Measurements from ENCODE around the gene CCDC82.

Gene CCDC82

GRCh38 chr11:96365493-96365892 is 24.2 kb downstream of the CCDC82 start:
- DNase-seq (ENCODE audit: low read depth in 1 of 2, low spot score in 1 of 2): no peak

DNA sequence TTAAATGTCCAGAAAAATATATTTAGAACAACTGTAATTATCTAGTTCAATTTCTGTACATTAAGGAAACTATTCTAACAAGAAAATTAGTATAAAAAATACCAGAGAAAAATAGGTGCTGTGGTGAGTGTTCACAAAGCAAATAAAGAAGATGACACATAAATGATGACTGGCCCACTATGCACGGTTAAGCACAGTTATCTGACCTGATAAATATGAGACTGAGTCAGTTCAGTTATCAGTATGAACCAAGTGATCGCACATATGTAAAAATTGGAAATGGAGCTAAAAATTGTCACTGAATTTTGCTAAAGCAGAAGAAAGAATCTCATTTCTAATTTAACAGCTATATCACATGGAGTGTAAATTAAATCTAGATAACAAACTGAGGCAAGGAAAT is 27.9 kb downstream of the CCDC82 start:
- no peak for DNase-seq (ENCODE audit: low read depth in 1 of 2, low spot score in 1 of 2)

DNA sequence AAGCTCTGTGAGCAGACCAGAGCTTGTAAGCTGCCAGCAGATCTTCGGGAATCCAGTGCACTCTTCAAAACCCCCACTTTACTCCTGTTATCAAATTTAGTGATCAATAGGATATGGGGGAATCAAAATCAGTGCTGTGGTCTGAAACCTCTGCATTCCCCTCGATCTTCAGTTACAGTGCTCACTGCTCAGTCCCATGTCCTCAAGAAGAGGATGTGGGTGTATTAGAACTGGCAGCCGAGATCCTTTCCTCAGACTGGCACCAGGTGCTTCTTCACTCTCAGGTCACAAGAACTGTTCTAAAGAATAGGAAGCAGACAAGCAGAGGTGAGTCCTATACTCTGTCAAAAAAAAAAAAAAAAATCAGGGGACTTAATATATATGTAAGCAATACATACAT is 31.4 kb downstream of the CCDC82 start:
- DNase-seq (ENCODE audit: low read depth in 1 of 2, low spot score in 1 of 2): no peak

DNA sequence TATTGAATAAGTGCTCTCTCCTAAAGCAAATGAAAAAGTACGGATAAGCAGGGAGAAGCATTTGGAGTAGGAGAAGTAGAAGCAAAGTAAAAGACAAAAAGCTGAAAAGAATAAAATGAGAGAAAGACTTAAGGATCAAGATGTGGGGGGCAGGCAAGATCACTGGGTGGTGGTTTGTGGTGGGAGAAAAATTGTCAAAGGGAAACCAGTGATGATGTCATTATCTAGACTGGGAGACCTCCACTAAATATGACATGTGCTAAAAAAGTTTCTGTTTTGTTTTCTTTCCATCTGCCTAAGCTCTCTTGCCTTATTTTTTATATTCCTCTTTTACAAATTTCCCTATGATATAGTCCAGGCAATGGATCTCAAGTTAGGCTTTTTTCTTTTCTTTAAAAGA is 31.9 kb downstream of the CCDC82 start:
- no peak for DNase-seq (ENCODE audit: low read depth in 1 of 2, low spot score in 1 of 2)

- DNase-seq (ENCODE audit: low read depth in 1 of 2, low spot score in 1 of 2): no peak
Measured at GRCh38 chr11:96356848-96357247, 32.9 kb downstream of the CCDC82 start.

DNA sequence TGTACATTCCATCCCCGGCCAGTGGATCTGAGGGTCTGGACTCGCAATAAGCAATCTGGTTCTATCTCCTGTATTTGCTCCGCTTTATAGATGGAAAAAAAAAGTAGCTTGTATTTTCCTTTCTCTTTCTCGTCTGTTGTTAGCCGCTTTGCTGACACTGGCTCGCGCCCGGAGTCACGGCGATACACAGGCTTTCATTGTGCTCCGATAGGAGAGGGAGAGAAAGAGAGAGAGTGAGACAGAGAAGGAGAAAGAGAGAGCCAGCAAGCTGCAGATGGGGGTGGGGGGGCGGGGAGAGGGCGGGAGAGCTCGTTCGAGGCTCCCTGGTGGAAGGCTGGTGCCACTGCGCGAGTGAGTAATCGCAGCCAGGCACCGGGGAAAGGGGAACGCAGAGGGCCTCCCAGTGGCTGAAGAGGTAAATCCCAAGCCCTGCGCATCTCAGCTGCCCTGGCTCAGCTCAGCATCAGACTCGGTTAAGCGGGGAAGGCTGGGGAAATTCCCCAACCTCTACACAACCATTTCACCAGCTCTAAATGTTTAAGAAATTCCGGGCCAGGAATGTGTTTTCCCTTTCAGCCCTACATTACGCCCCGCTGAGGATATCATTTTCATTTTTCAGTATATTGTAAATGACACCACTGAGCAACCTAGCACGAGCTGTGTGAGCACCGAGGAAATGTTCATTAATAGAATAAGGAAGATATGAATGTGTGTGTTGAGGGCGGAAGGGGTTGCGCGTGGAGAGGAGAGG is 46.6 kb downstream of the CCDC82 start, which contains the start of gene MAML2:
Gene MAML2 (minus strand): TSS at position 235 of the 751 bp plus-strand sequence. CDS start 1,300 bp downstream, outside the sequence.
- DNase-seq (ENCODE audit: low read depth in 1 of 2, low spot score in 1 of 2): peak; percentile 77 to 93

DNA sequence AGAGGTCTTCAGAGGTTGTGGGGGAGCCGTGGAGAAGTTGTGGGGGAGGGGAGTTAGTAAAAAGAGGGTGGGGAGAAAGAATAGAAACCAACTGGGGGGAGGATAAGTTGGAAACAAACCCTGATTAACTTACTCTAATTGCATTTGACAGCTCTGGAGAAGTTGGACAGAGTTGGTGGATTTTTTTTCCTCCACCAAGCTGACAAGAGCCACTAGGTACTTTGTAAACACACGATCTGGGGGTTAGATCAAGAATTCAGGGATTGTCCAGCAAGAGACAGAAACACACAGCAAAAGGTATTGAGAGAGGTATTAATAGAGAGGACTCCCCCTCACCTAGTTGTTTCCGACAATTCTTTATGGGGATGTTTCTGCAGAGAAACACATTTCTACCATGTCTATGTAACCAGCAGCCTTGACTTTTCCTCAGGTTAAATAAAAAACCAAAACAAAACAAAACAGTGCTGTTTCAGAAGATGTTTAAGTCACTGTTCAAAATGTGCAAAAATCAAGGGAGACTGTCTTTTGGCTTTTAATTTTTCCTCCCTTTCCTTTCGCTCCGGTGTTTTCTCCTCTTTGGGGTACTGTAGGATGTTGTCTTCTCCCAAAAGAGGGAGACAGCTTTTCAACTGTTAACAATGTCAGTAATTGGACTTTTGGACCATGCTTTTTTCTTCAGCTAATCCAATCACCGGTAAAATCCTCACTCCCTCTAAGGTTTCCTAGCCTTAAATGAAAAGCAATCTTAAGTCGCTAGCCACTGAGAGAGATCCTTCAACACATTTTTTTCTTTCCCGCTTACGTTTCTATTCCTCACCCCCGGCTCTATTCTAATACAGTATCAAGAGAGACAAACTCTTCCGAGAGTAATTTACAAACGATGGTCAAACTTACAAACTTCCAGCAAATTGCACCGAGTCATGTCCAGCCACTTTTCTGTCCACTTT is 47.4 kb downstream of the CCDC82 start:
- no peak for DNase-seq (ENCODE audit: low read depth in 1 of 2, low spot score in 1 of 2)

DNA sequence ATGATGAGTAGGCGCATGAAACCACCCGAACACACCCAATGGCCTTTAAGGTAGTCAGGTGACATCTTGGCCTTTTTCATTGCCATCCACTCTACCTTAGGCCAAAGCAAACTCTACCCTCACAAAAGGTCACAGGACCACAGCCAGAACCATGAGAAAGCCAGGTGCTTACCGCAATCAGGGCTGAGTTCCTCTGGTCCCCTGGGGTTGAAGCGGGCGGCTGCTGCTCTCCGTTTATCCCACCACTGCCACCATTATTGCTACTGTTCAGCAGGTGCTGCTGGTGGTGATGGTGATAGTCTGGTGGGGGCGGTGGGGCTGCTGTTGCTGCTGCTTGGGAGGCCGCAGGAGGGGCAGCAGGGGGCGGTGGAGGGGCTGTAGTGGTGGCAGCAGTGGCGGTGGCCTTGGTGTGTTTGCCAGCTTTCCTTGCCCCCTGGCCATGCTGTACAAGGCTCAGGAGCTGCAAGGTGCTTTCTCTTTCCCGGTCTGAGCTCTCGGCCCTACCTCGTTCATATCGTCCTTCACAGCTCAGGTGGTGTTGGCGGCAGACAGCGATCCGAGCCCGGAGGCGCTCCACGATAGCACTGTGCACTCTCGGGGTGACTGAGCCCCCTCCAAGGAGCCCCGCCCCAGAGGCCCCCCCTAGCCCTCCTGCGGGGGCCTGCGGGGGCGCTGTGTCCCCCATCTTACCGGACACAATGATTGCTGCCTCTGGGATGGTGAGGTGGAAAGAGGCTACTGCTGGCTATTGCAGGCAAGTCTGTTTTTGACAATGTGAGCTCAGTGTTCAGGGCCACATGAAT is 48.3 kb downstream of the CCDC82 start:
- peak in 1 of 2 donors; percentile 29 for DNase-seq (ENCODE audit: low read depth in 1 of 2, low spot score in 1 of 2)

DNA sequence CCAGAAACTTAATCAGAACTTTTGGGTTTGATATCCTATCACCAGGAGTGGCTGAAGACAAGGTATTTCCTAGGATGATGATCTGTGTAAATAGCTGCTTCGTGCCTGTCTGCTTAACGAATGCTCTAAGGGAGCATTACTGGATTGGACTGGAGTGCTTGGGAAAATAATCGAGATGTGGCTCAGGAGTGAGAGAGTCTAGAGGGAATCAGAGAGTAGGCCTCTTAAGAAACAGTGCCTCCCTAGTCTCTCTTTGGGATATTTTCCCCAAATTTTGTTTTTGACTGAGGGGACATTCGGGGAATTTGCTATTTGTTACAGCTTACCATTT is 49.2 kb downstream of the CCDC82 start:
- DNase-seq (ENCODE audit: low read depth in 1 of 2, low spot score in 1 of 2): no peak

- no peak for DNase-seq (ENCODE audit: low read depth in 1 of 2, low spot score in 1 of 2)
Measured at GRCh38 chr11:96339706-96340554, 49.8 kb downstream of the CCDC82 start.

- peak in 1 of 2 donors; percentile 26 for DNase-seq (ENCODE audit: low read depth in 1 of 2, low spot score in 1 of 2)
Measured at GRCh38 chr11:96338910-96339705, 50.6 kb downstream of the CCDC82 start.

DNA sequence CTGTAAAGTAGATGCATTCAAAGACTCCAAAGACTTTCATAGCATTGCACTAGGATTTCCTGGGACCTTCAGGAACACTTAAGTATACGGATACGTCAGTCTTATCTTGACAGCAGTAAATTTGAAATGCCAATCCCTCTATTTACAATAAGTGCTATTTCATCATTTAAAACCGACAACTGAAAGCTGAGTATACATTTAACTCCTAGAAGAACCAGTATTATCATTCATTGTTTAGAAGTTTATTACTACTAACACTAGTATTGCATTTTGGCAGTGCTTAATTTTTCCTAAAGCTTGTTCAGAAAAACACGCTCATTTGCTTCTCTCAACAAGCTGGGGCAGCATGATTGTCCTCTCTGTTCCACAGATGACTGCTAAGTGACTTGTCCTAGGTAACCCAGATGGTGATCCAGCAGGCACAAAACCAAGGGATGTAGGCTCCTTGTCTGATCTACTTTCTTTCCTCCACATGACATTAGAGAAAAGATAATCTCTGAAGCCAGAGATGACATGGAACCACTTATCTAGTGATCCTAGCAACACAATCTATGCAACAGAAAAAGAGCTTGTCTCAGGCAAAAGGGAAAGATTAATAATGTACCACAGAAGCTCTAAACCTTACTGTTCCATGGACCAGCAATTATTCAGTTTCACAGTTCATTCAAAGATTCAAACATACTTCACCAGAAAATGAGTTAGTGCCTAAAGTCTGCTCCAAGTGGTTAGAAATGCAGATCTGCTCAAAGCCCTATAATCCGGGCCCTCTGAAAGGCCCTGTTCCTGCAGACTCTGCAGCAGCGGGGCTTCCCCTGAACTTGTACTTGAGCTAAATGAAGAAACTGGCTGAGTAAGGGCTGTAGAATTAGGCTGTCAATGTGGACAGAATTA is 51.9 kb downstream of the CCDC82 start:
- DNase-seq (ENCODE audit: low read depth in 1 of 2, low spot score in 1 of 2): peak in 1 of 2 donors; percentile 44

DNA sequence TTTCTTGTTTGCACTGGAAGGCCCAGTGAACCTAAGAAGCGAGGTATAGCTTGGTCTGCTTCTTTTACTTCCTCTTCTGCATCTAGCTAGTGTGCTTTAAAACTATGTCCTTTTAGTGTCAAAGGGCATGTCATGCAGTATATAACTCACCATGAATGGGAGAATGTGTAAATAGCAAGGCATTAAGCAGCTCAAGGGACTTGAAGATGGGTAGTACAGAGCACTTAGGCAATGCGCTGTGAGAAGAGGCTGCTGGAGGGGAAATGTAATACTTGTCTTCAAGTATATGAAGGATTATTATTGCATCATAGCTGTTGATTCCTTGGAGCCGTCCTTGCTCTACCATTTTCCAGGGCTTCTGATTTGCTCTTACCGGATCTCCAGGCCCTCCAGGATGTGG is 54.3 kb downstream of the CCDC82 start:
- no peak for DNase-seq (ENCODE audit: low read depth in 1 of 2, low spot score in 1 of 2)

- no peak for DNase-seq (ENCODE audit: low read depth in 1 of 2, low spot score in 1 of 2)
Measured at GRCh38 chr11:96334219-96334618, 55.5 kb downstream of the CCDC82 start.

DNA sequence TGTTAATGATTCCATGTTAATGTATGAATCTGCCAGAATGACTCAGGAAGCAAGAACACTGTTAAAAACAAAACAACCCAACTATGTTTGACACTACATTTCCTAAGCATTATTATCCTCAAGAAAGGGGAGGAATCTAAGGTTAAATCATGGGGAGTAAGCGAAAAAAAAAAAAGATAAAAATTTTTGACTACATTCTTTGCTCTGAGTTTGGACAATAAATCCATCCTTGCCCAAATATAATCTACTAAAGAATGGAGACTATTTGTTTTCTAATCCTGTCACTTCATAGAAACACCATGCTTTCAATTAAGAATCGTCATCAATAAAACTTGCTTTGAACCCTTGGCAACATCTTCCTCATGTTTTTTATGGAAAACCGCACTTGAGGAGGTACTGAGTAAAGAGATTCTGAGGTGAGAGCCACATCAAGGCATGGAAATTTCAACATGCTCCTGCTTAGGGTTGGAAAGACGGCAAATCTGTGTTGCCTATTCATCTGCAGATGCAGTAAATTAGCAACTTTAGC is 56.5 kb downstream of the CCDC82 start:
- no peak for DNase-seq (ENCODE audit: low read depth in 1 of 2, low spot score in 1 of 2)

- DNase-seq (ENCODE audit: low read depth in 1 of 2, low spot score in 1 of 2): no peak
Measured at GRCh38 chr11:96332126-96332771, 57.5 kb downstream of the CCDC82 start.

DNA sequence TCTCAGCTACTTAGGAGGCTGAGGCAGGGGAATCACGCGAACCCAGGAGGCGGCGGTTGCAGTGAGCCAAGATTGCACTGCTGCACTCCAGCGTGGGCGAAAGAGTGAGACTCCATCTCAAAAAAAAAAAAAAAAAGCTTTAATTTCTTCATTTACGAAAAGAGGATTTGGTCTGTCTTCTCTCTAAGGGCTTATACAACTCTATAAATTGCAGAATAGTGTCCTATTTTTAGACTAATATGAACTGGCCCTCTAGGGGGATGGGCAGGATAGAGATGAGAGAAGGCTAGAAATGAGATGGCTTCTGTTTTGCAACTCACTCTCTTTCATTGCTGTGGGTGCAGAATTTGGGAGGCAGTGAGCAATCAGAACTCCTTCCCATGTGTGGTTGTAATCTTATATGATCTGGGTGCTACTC is 58.0 kb downstream of the CCDC82 start:
- no peak for DNase-seq (ENCODE audit: low read depth in 1 of 2, low spot score in 1 of 2)

DNA sequence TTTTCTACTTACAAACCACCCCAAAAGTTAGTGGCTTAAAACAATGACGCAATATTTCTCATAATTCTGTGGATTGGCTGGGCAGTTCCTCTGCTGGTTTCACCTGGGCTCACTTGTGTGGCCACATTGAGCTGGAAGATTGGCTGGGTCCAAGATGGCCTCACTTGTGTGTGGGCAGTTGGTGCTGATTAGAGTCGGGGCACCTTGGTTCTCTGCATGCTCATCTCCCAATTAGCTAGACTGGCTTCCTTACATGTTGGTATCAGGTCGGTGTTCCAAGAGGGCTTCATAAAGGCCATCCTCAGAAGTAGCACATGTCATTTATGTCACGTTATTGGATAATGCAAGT is 59.2 kb downstream of the CCDC82 start:
- DNase-seq (ENCODE audit: low read depth in 1 of 2, low spot score in 1 of 2): no peak

All from activated CD4-positive, alpha-beta T cell treated with anti-CD3 and anti-CD28 coated beads, Interleukin-2, amount 50 U/mL, for 24 hours (primary cell).